Neural cell (in vitro differentiated cells): Measurements from ENCODE around the gene VPS54. TPM values are rescaled to one million over a fixed set of nuclear protein-coding genes. Genes with fewer than 3 reads are reported as not detected.

Experiments used
- polyA plus RNA-seq: library from polyadenylated mRNA; depleted of rRNA; stranded (reverse); fragments of >200 nt; gene quantifications from 2 replicates; pipeline ENCODE4 v1.2.3, GENCODE V29; 2014
- small RNA-seq, 3 experiments: library from RNA; depleted of rRNA; stranded (forward); fragments of <200 nt; gene quantifications; one replicate each; pipeline ENCODE3, GENCODE V24; 2012

VPS54 gene
- polyA plus RNA-seq, 1 donor from 2014 or later, result 34.2 TPM

Small RNAs within 50 kb of the gene (small RNA-seq; reads per million reads assigned to genes)
- 0 reads per million in 3 experiments for gene RF01293

Other genes with a start within 250 kb of the VPS54 start
- 51.7 and 55.6 TPM in 2 replicates for gene UGP2, start 177.5 kb downstream of the VPS54 start, polyA plus RNA-seq
- 28.0 and 34.9 TPM in 2 replicates for gene PELI1, start 125.0 kb upstream of the VPS54 start, polyA plus RNA-seq